ENCODE data around the gene TGM1.
"Not testable (repeated sequence)": the region's sequence is repeated elsewhere in the genome, so short reads cannot be mapped to it uniquely, and the experiment has no call there.

Gene TGM1

GRCh38 chr14:24232121-24232644 is 30.8 kb downstream of the TGM1 start, which contains the start of gene NEDD8:
Gene NEDD8 (minus strand): TSS chr14:24232367. CDS start chr14:24232267, 100 bp downstream.
- TF ChIP-seq POLR2A (IDR thresholded peaks at IDR 0.05; ENCODE audit: low read depth, low read length) (0 out of 2 replicates have a peak, but pooled peaks have one; percentile 18), SPI1 (IDR thresholded peaks at IDR 0.05; ENCODE audit: low read depth, low read length) (no peak), POLR2AphosphoS5 (IDR thresholded peaks at IDR 0.05; ENCODE audit: low read depth, low read length) (peak; percentile 25; the same call in 1 of the 2 replicates), PAX5 (IDR thresholded peaks at IDR 0.05; ENCODE audit: insufficient read depth, low read length, severe bottlenecking) (no peak), TAF1 (IDR thresholded peaks at IDR 0.05; ENCODE audit: low read depth, low read length) (no peak), POU2F2 (IDR thresholded peaks at IDR 0.05; ENCODE audit: low read depth, low read length) (no peak)
- DNase-seq (ENCODE audit: insufficient read length, low spot score): peak; percentile 71
- FAIRE-seq: peak; percentile 80

DNA sequence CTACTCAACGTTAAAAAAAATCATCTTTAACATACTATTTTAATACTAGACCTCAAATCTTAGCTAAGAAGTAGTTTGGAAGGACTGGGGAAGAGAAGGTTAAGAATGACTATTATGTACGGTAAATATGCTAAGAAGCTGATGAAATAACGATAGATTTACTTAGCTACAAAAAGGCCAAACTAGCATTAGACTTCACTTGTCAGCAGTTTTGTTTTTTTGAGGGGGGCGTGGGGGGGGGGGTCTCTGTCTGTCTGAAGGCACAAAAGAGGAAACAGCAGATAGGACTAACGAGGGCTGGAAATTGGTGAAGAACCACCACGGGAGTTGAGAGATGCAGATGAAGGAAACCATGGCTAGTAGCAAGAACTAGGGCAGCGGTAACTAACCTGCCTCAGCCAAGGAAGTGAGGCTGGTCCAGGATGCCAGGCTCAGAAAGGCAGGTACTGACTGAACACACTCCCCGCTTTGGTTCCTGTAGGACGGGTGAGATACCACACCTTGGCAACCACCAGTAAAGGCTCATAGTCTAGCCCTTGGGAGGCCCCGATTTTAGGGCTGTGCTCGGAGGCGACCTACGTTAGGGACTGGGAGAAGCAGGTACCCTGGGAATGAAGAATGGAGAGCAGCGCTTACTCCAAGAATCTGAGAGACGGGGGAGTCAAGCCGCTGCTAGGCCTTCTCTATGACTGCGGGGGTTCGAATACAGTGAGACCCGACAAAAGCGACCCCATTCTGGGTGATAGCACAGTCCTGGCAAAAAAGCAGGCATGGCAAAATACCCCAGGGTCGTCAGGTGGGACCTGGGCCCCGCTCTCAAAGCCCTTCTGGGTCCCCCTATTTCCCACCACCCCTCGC is 31.5 kb downstream of the TGM1 start:
- TF ChIP-seq TAF1 (IDR thresholded peaks at IDR 0.05; ENCODE audit: low read depth, low read length) (no peak), POU2F2 (IDR thresholded peaks at IDR 0.05; ENCODE audit: low read depth, low read length) (no peak), PAX5 (IDR thresholded peaks at IDR 0.05; ENCODE audit: insufficient read depth, low read length, severe bottlenecking) (no peak), POLR2A (IDR thresholded peaks at IDR 0.05; ENCODE audit: low read depth, low read length) (no peak), POLR2AphosphoS5 (IDR thresholded peaks at IDR 0.05; ENCODE audit: low read depth, low read length) (no peak), SPI1 (IDR thresholded peaks at IDR 0.05; ENCODE audit: low read depth, low read length) (no peak)
- FAIRE-seq (no peak), DNase-seq (ENCODE audit: insufficient read length, low spot score) (no peak)

DNA sequence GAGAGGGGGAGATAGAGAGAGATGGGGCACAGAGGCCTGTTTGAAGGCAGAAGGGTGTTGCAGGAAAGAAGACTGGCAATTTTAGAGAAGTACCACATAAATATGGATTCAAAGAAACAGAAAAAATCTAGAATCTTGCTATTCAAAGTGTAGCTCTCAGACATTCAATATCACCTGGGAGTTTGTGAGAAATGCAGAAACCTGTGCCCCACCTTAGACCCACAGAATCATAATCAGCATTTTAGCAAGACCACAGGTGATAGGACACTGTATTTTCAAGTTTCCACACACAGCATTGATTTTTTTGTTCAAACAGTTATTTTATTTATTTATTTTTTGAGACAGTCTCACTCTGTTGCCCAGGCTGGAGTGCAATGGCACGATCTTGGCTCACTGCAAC is 34.1 kb downstream of the TGM1 start:
- no peak for TF ChIP-seq POU2F2 (IDR thresholded peaks at IDR 0.05; ENCODE audit: low read depth, low read length)
- no peak for TF ChIP-seq POLR2AphosphoS5 (IDR thresholded peaks at IDR 0.05; ENCODE audit: low read depth, low read length)
- no peak for TF ChIP-seq SPI1 (IDR thresholded peaks at IDR 0.05; ENCODE audit: low read depth, low read length)
- no peak for TF ChIP-seq PAX5 (IDR thresholded peaks at IDR 0.05; ENCODE audit: insufficient read depth, low read length, severe bottlenecking)
- no peak for TF ChIP-seq TAF1 (IDR thresholded peaks at IDR 0.05; ENCODE audit: low read depth, low read length)
- no peak for TF ChIP-seq POLR2A (IDR thresholded peaks at IDR 0.05; ENCODE audit: low read depth, low read length)
- DNase-seq (ENCODE audit: insufficient read length, low spot score) (no peak), FAIRE-seq (no peak)

GRCh38 chr14:24226473-24226872 is 36.5 kb downstream of the TGM1 start:
- DNase-seq (ENCODE audit: insufficient read length, low spot score) (no peak), FAIRE-seq (no peak)
- no peak for TF ChIP-seq SPI1 (IDR thresholded peaks at IDR 0.05; ENCODE audit: low read depth, low read length)
- TF ChIP-seq TAF1 (IDR thresholded peaks at IDR 0.05; ENCODE audit: low read depth, low read length): no peak
- no peak for TF ChIP-seq POU2F2 (IDR thresholded peaks at IDR 0.05; ENCODE audit: low read depth, low read length)
- no peak for TF ChIP-seq POLR2AphosphoS5 (IDR thresholded peaks at IDR 0.05; ENCODE audit: low read depth, low read length)
- no peak for TF ChIP-seq PAX5 (IDR thresholded peaks at IDR 0.05; ENCODE audit: insufficient read depth, low read length, severe bottlenecking)
- no peak for TF ChIP-seq POLR2A (IDR thresholded peaks at IDR 0.05; ENCODE audit: low read depth, low read length)

GRCh38 chr14:24224618-24225071 is 38.3 kb downstream of the TGM1 start:
- DNase-seq (ENCODE audit: insufficient read length, low spot score) (no peak), FAIRE-seq (no peak)
- TF ChIP-seq TAF1 (IDR thresholded peaks at IDR 0.05; ENCODE audit: low read depth, low read length) (no peak), POLR2A (IDR thresholded peaks at IDR 0.05; ENCODE audit: low read depth, low read length) (no peak), PAX5 (IDR thresholded peaks at IDR 0.05; ENCODE audit: insufficient read depth, low read length, severe bottlenecking) (no peak), POU2F2 (IDR thresholded peaks at IDR 0.05; ENCODE audit: low read depth, low read length) (no peak), POLR2AphosphoS5 (IDR thresholded peaks at IDR 0.05; ENCODE audit: low read depth, low read length) (no peak), SPI1 (IDR thresholded peaks at IDR 0.05; ENCODE audit: low read depth, low read length) (no peak)

DNA sequence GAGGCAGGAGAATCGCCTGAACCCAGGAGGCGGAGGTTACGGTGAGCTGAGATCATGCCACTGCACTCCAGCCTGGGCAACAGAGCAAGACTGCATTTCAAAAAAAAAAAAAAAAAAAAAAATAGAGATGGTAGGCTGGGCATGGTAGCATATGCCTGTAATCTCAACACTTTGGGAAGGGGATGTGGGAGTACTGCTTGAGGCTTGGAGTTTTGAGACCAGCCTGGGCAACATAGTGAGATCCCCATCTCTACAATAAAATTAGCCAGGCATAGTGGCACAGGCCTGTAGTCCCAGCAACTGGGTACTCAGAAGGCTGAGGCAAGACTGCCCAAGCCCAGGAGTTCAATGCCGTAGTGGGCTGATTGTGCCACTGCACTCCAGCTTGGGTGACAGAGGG is 40.0 kb downstream of the TGM1 start:
- FAIRE-seq: not testable (repeated sequence)

DNA sequence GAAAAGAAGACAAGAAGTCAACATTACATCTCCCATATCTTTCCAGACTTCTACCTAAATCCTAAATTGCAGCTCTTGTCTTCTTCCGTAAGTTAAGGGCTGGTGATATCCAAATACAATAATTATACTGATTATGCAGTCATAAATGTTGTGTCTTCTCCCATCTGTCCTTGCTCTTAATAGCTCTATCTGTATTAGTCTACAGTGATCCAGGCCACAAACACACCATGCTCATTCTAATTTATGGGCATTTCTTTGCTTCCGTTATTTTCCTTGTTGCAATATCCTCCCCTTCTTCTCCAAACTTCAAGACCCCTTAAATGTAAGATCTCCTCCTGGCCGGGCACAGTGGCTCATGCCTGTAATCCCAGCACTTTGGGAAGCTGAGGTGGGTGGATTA is 43.5 kb downstream of the TGM1 start:
- no peak for DNase-seq (ENCODE audit: insufficient read length, low spot score)
- TF ChIP-seq TAF1 (IDR thresholded peaks at IDR 0.05; ENCODE audit: low read depth, low read length) (no peak), POU2F2 (IDR thresholded peaks at IDR 0.05; ENCODE audit: low read depth, low read length) (no peak)
- FAIRE-seq: no peak

More for the DNA sequence above, 40.0 kb downstream of the TGM1 start:
- not testable (repeated sequence) for DNase-seq (ENCODE audit: insufficient read length, low spot score)

GRCh38 chr14:24219080-24219479 is 43.9 kb downstream of the TGM1 start:
- DNase-seq (ENCODE audit: insufficient read length, low spot score) (no peak), FAIRE-seq (no peak)
- no peak for TF ChIP-seq PAX5 (IDR thresholded peaks at IDR 0.05; ENCODE audit: insufficient read depth, low read length, severe bottlenecking)
- TF ChIP-seq SPI1 (IDR thresholded peaks at IDR 0.05; ENCODE audit: low read depth, low read length): no peak
- no peak for TF ChIP-seq POLR2AphosphoS5 (IDR thresholded peaks at IDR 0.05; ENCODE audit: low read depth, low read length)
- TF ChIP-seq POLR2A (IDR thresholded peaks at IDR 0.05; ENCODE audit: low read depth, low read length): no peak
- TF ChIP-seq POU2F2 (IDR thresholded peaks at IDR 0.05; ENCODE audit: low read depth, low read length): no peak
- no peak for TF ChIP-seq TAF1 (IDR thresholded peaks at IDR 0.05; ENCODE audit: low read depth, low read length)

DNA sequence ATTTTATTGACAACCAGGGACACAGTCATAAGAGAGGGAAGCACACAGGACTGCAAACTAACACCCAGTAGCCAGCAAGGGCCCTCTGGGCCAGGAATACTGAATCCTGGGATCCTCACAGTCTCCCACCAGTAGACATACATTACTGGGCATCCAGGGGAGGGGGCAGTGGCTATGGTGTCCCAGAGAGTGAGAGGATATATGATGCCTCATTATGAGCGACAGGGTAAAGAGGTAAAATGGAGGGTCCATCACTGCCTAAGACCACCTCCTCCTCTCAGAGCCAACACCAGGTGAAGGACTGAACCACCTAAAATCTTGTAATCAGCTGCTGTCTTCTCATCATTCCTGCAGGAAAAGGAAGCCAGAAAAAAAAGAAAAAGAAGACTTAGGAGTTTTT is 46.1 kb downstream of the TGM1 start:
- FAIRE-seq; DNase-seq (ENCODE audit: insufficient read length, low spot score): not testable (repeated sequence)

- no peak for FAIRE-seq
- DNase-seq (ENCODE audit: insufficient read length, low spot score): no peak
Observed at GRCh38 chr14:24216345-24216699, 46.7 kb downstream of the TGM1 start.

More at GRCh38 chr14:24216345-24216699, 46.7 kb downstream of the TGM1 start:
- TF ChIP-seq POU2F2 (IDR thresholded peaks at IDR 0.05; ENCODE audit: low read depth, low read length) (no peak), POLR2A (IDR thresholded peaks at IDR 0.05; ENCODE audit: low read depth, low read length) (no peak), TAF1 (IDR thresholded peaks at IDR 0.05; ENCODE audit: low read depth, low read length) (no peak), POLR2AphosphoS5 (IDR thresholded peaks at IDR 0.05; ENCODE audit: low read depth, low read length) (no peak), SPI1 (IDR thresholded peaks at IDR 0.05; ENCODE audit: low read depth, low read length) (no peak), PAX5 (IDR thresholded peaks at IDR 0.05; ENCODE audit: insufficient read depth, low read length, severe bottlenecking) (no peak)

All from GM12891 (cell line).